Choroid plexus epithelial cell (primary cell): ENCODE data around the gene CDK2AP2.
"Not testable (repeated sequence)": the region's sequence is repeated elsewhere in the genome, so short reads cannot be mapped to it uniquely, and the experiment has no call there.

ENCODE experiments used
- DNase-seq: peaks from one replicate; pipeline ENCODE4 v3.0.0-alpha.2; 2010; ENCODE audit warnings: low read depth
- H3K4me3 ChIP-seq: 2 replicates; pipeline ENCODE4 v1.5.1; 2011; ENCODE audit warnings: low read depth, mild to moderate bottlenecking, control low read depth, low read length, moderate library complexity
- CTCF ChIP-seq: conservative IDR thresholded peaks from 2 replicates; pipeline ENCODE4 v1.5.1; 2011; ENCODE audit warnings: low read depth, mild to moderate bottlenecking, control low read depth, inconsistent platforms, low read length, moderate library complexity

The CDK2AP2 gene

GRCh38 chr11:67492069-67492727, 15.8 kb downstream of the CDK2AP2 start:
- no peak for TF ChIP-seq CTCF
- no peak for DNase-seq
- no peak overlapping the region for H3K4me3 ChIP-seq

- no peak for DNase-seq
- no peak for TF ChIP-seq CTCF
- H3K4me3 ChIP-seq = no peak overlapping the region
These were observed 16.5 kb downstream of the CDK2AP2 start for GRCh38 chr11:67491276-67492068.

GRCh38 chr11:67490727-67491065, 17.3 kb downstream of the CDK2AP2 start:
- DNase-seq = no peak
- no peak overlapping the region for H3K4me3 ChIP-seq
- no peak for TF ChIP-seq CTCF

GRCh38 chr11:67489885-67490726, 17.9 kb downstream of the CDK2AP2 start:
- no peak overlapping the region for H3K4me3 ChIP-seq
- no peak for DNase-seq
- no peak for TF ChIP-seq CTCF

GRCh38 chr11:67489203-67489884, 18.6 kb downstream of the CDK2AP2 start:
- no peak overlapping the region for H3K4me3 ChIP-seq
- no peak for DNase-seq
- no peak for TF ChIP-seq CTCF

- no peak overlapping the region for H3K4me3 ChIP-seq
- TF ChIP-seq CTCF = no peak
- DNase-seq = no peak
These were observed 21.3 kb downstream of the CDK2AP2 start for GRCh38 chr11:67486481-67487195.

GRCh38 chr11:67485873-67486361, 22.0 kb downstream of the CDK2AP2 start:
- not testable (repeated sequence) for H3K4me3 ChIP-seq, DNase-seq
